HG03108 (cell line): ENCODE results near the gene SYDE2.
A peak's percentile ranks its signal among the peaks of the same experiment; 100 is the strongest.
"Not testable (repeated sequence)": the region's sequence is repeated elsewhere in the genome, so short reads cannot be mapped to it uniquely, and the experiment has no call there.

ENCODE experiments used
- ATAC-seq: cut with Tn5 transposase; IDR thresholded peaks from one replicate; pipeline ENCODE4 v1.9.1; 2021; ENCODE audit warnings: moderate library complexity; ENCODE audit not compliant: unreplicated experiment

SYDE2 gene

GRCh38 chr1:85214654-85215053 lies 13.8 kb upstream of the SYDE2 start:
- no peak for ATAC-seq

DNA sequence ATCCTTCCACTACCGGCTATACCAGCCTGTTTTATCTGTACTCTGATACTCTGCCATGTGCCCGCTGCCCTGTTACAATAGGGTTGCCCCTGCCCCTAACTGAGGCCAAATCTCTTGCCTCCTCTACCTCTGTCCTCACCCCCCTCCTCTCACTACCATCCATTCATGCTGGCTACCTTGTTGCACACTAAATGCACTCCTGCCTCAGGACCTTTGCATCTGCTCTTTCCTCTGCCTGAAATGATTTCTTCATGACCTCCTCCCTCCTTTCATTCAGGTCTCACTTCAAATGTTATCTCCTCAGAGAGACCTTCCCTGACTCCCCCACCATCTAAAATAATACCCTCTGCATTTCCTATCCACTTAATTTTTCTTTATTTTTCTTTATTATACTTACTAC lies 7.7 kb upstream of the SYDE2 start:
- no peak for ATAC-seq

DNA sequence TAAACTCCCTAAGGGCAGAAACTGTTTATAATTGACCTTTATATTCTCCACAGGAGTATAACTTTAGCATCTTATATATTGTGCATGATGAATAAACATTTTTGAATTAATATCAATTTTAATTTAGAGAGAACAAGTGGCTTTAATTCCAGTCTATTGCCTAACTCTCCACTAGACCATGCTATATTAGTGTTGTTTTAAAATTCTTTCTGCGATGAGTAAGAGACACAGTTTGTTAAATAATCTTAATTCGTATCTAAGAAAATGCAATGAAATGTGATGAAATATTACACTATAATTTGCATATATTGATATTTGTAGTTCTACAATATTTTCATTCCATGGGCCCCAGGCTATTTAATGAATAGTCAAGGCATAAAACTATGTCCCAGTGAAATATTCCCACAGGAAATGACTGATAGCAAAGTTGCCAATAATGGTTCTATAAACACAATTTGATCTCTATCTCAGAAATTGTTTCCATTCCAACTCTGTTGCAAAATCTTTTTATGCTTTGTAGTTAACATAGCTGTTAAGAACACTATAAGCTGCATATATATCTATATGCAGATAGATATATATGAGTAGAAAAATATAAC lies 2.9 kb upstream of the SYDE2 start:
- no peak for ATAC-seq

DNA sequence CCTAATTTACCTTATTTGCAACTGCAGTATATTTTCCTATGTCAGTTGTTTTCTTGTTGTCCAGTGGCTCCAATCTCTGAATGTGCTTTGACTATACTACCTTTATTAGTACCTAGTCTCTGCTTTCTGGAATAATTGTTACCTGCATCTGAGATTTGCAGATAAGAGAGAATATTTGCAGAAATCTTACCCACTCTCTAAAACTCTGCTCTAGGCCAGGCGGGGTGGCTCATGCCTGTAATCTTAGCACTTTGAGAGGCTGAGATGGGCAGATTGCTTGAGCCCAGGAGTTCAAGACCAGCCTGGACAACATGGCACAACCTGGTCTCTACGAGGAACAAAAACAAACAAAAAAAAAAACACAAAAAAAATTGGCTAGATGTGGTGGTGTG lies 2.0 kb upstream of the SYDE2 start:
- ATAC-seq: no peak

GRCh38 chr1:85202092-85202863 lies 1.5 kb upstream of the SYDE2 start:
- no peak for ATAC-seq

DNA sequence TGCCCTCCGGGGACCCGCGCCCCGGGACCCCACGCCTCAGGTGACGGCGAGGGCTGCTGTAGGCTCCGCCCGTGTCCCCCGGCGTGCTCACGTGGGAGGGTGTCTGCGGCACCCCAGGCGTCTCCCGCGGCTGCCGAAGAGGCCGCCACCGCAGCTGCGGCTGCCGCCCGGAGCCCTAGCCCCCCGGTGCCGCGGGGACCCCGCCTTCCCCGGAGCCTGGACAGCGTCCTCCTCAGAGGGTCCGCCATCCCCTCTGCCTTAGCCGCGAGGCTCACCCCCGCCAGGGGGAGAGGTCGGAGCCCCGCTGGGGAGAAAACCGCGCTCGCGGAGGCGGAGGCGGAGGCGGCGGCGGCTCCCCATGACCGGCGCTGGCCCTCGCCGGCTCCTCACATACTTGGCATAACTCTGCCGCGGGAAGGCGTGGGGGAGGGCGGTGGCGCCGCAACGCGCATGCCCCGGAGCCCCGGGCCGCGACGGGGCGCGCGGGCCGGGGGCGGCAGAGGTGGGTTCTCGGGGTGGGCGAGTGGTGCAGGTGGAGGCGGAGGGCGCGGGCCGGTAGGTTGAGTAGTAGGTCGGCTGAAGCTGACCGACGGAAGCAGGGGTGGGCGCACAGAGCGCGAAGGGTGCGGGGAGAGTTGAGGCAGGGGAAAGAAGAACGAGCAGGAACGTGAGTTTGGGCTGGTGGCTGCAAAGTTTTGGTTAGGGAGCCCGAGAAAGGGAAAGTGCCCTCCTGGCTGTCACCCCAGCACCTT lies 700 bp upstream of the SYDE2 start:
- ATAC-seq: peak; percentile 47

- peak; percentile 6 for ATAC-seq
These were observed 951 bp downstream of the SYDE2 start for GRCh38 chr1:85199667-85200462.

DNA sequence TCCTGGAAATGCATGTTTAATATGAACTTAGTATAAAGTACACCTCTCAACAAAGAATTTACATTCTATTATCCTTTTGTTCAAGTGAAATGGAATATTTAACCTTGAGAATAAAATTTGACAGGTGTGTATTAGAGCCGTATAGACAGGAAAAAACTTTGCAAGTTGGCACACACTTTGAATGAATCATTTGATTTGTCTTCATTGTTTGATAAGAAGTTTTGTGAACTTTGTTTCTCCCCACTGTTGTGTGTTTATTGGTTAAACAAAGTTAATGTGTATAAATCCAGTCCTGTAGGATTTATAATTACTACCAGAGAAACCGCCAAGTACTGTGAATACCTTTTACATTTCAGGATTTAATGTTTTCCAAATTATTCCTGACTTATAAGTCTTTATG lies 2.0 kb downstream of the SYDE2 start:
- ATAC-seq: no peak

- no peak for ATAC-seq
These were observed 4.5 kb downstream of the SYDE2 start for GRCh38 chr1:85196358-85196757.

DNA sequence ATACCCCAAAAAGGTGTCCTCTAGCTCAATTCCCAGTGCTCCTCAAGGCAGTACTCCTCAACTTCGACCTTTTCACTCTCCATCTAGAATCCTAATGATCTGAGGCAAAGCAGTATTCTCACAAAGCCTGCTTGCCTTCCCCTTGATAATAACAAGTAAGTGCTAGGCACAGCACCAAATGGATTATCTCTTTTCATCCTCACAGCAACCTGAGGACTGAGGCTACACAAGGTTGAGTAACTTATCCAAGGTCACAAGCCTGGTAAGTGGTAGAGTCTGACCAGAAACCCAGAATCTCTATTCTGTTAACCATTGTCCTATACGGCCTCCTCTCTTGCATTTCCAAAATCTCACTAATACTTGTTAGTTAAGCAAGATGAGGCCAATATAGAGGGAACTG lies 5.1 kb downstream of the SYDE2 start:
- ATAC-seq: no peak

- ATAC-seq: not testable (repeated sequence)
These were observed 8.7 kb downstream of the SYDE2 start for GRCh38 chr1:85192129-85192528.

DNA sequence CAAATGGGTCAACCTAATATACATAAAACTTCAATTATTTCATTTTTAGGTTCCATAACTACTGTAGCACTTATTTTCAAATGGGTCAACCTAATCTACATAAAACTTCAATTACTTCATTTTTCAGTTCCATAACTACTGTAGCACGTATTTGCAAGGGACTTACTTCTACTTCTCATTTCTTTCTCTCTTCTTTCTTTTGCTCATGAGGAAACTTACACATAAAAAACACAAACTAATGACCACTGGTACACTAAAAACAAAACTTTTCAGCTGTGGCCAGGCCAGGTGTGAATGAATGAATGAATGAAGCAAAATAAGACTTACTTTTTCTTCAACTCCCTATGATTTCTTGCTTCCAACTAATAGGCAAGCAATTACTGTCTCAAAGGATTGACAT lies 11.7 kb downstream of the SYDE2 start:
- ATAC-seq: no peak

GRCh38 chr1:85188530-85188929 lies 12.3 kb downstream of the SYDE2 start:
- ATAC-seq: no peak

DNA sequence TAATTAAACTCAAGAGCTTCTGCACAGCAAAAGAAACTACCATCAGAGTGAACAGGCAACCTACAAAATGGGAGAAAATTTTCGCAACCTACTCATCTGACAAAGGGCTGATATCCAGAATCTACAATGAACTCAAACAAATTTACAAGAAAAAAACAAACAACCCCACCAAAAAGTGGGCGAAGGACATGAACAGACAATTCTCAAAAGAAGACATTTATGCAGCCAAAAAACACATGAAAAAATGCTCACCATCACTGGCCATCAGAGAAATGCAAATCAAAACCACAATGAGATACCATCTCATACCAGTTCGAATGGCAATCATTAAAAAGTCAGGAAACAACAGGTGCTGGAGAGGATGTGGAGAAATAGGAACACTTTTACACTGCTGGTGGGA lies 13.8 kb downstream of the SYDE2 start:
- not testable (repeated sequence) for ATAC-seq

GRCh38 chr1:85184245-85184644 lies 16.6 kb downstream of the SYDE2 start:
- ATAC-seq: no peak

- ATAC-seq: no peak
These were observed 18.1 kb downstream of the SYDE2 start for GRCh38 chr1:85182700-85183099.

DNA sequence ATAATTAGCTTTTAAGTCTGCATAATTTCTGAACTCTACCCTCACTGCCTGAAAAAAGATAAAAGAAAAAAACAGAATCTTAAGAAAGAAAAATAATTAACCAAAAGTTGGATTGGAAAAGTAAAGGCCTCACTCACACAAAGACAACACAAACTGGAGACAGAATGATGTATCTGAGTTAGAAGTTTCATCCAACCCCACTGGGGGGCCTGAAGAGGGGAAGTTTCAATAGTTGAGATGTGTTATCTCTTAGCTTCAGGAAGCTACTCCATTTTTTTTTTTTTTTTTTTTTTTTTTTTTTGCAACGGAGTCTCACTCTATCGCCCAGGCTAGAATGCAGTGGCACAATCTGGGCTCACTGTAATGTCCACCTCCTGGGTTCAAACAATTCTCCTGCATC lies 19.9 kb downstream of the SYDE2 start:
- no peak for ATAC-seq

- no peak for ATAC-seq
These were observed 21.3 kb downstream of the SYDE2 start for GRCh38 chr1:85179522-85179921.

DNA sequence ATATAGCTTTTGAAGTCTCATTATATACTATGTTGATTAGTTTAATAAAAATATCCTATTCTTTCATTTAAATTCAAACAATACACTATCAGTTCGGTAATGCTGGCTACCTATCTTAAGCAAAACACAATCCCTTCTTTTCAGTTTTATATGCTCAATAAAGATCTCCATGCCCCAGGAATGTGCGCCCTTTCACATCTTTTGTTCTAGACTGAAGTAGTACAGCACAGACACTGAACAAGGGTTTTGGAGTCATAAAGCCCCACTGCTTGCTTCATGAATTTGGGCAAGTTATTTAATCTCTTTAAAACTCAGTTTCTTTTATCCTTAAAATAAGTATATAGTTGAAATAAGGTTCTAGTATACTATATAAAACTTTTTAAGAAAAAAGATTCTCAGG lies 22.4 kb downstream of the SYDE2 start:
- ATAC-seq: no peak

- no peak for ATAC-seq
These were observed 26.3 kb downstream of the SYDE2 start for GRCh38 chr1:85174503-85174902.

GRCh38 chr1:85172684-85173337 lies 28.0 kb downstream of the SYDE2 start:
- ATAC-seq: no peak
